Upper lobe of left lung (tissue), 6 donors: ENCODE data around the gene TTC9B. TPM values are rescaled to one million over a fixed set of nuclear protein-coding genes. Genes with fewer than 3 reads are reported as not detected.
A peak's percentile ranks its signal among the peaks of the same experiment; 100 is the strongest.

Source experiments
- ATAC-seq, 2 donors: fragments of 200-7000 bp; cut with Tn5 transposase; one replicate each; pipeline ENCODE4 v1.9.1; 2022; ENCODE audit warnings: mild to moderate bottlenecking in 2 of 2, moderate library complexity in 2 of 2; ENCODE audit not compliant: low FRiP score in 2 of 2
- DNase-seq, 2 donors: peaks; one replicate each; pipeline ENCODE4 v3.0.0-alpha.2; 2019 to 2020
- H3K27ac ChIP-seq, 4 donors: fragments of 200-600 bp; sonication (generic); one replicate each; pipeline ENCODE4 v1.5.1; 2016 to 2019
- H3K27me3 ChIP-seq, 4 donors: fragments of 200-600 bp; sonication (generic); one replicate each; pipeline ENCODE4 v1.5.1; 2017 to 2019
- H3K36me3 ChIP-seq, 4 donors: fragments of 200-600 bp; sonication (generic); one replicate each; pipeline ENCODE4 v1.5.1; 2016 to 2019
- H3K4me1 ChIP-seq, 4 donors: fragments of 200-600 bp; sonication (generic); one replicate each; pipeline ENCODE4 v1.5.1; 2018 to 2019
- H3K4me3 ChIP-seq, 4 donors: fragments of 200-600 bp; sonication (generic); one replicate each; pipeline ENCODE4 v1.5.1; 2017 to 2019; ENCODE audit warnings: mild to moderate bottlenecking in 2 of 4, moderate library complexity in 1 of 4
- H3K9me3 ChIP-seq, 4 donors: fragments of 200-600 bp; sonication (generic); one replicate each; pipeline ENCODE4 v1.5.1; 2018 to 2019
- CTCF ChIP-seq, 6 experiments: fragments of 450-650 bp in 4 of 6; fragments of 200-600 bp in 2 of 6; sonication (generic) in 2 of 6; IDR thresholded peaks; one replicate each; pipeline ENCODE4 v1.5.1; 2016 to 2019; ENCODE audit warnings: antibody characterized with exemption in 6 of 6
- EP300 ChIP-seq, 4 donors: sonication (generic); formaldehyde crosslinking; IDR thresholded peaks; one replicate each; pipeline ENCODE4 v1.5.1; 2017; ENCODE audit warnings: antibody characterized with exemption in 4 of 4, control low read depth in 2 of 4
- POLR2A ChIP-seq, 4 donors: fragments of 450-650 bp; IDR thresholded peaks; one replicate each; pipeline ENCODE4 v1.5.1; 2016 to 2017; ENCODE audit warnings: antibody characterized with exemption in 4 of 4, mild to moderate bottlenecking in 2 of 4
- POLR2AphosphoS5 ChIP-seq, 2 donors: sonication (generic); formaldehyde crosslinking; IDR thresholded peaks; one replicate each; pipeline ENCODE4 v1.5.1; 2017; ENCODE audit warnings: antibody characterized with exemption in 2 of 2
- WGBS, 2 donors: methylation state at CpG; one replicate each; pipeline ENCODE4 v1.1.5; 2017 to 2018; 5-methylcytosine and 5-hydroxymethylcytosine counted together
- total RNA-seq, 6 donors: library from RNA; depleted of rRNA in 4 of 6; stranded (reverse); fragments of >200 nt in 4 of 6; gene quantifications; one replicate each; pipeline versions ENCODE4 v1.1.0 to v1.2.1, GENCODE V29; 2016 to 2021
- donor health status: DM: no; HTN: no; CAD: no; lungs with moderate emphysema.
- donor health status: DM: no; HTN: yes; CAD: no; lungs with severe emphysema.

TTC9B gene
- total RNA-seq, 6 donors from 2014 or later: not detected

- ATAC-seq (no peak), DNase-seq (peak in 1 of 2 donors; percentile 42)
- H3K4me1 ChIP-seq: no peaks in the 10 kb centered on the region
- 92 to 95% methylated on average over 16 of the region's 16 CpGs for WGBS, 2 donors
- no peak overlapping the region for H3K4me3 ChIP-seq
- H3K36me3 ChIP-seq: peaks cover 6 to 63% (median 40%) of the 10 kb centered on the region in 4 donors
- no peak overlapping the region for H3K27ac ChIP-seq
- no peaks in the 10 kb centered on the region for H3K9me3 ChIP-seq
- TF ChIP-seq CTCF (IDR thresholded peaks at IDR 0.05) (no peak), POLR2A (IDR thresholded peaks at IDR 0.05) (no peak), EP300 (IDR thresholded peaks at IDR 0.05) (no peak), POLR2AphosphoS5 (IDR thresholded peaks at IDR 0.05) (no peak)
- H3K27me3 ChIP-seq: no peaks in the 10 kb centered on the region
These were observed 36.7 kb upstream of the TTC9B start for GRCh38 chr19:40254714-40255418.

- Histone ChIP-seq H3K4me3 (no peak overlapping the region), H3K36me3 (peaks cover 6 to 64% (median 40%) of the 10 kb centered on the region in 4 donors), H3K9me3 (no peaks in the 10 kb centered on the region), H3K27ac (no peak overlapping the region), H3K27me3 (no peaks in the 10 kb centered on the region), H3K4me1 (no peaks in the 10 kb centered on the region)
- WGBS, 2 donors: 85 to 92% methylated on average over 8 of the region's 8 CpGs
- TF ChIP-seq CTCF (IDR thresholded peaks at IDR 0.05): no peak
- no peak for TF ChIP-seq EP300 (IDR thresholded peaks at IDR 0.05)
- no peak for TF ChIP-seq POLR2A (IDR thresholded peaks at IDR 0.05)
- TF ChIP-seq POLR2AphosphoS5 (IDR thresholded peaks at IDR 0.05): no peak
- no peak for DNase-seq
- ATAC-seq: no peak
These were observed 35.5 kb upstream of the TTC9B start for GRCh38 chr19:40253611-40254092.

- H3K36me3 ChIP-seq: peaks cover 6 to 64% (median 40%) of the 10 kb centered on the region in 4 donors
- H3K4me3 ChIP-seq: no peak overlapping the region
- peaks cover 0 to 7% (median 0%) of the 10 kb centered on the region in 4 donors for H3K4me1 ChIP-seq
- no peak overlapping the region for H3K27ac ChIP-seq
- ATAC-seq (no peak), DNase-seq (no peak)
- no peaks in the 10 kb centered on the region for H3K27me3 ChIP-seq
- 90 to 94% methylated on average over 7 of the region's 7 CpGs for WGBS, 2 donors
- TF ChIP-seq POLR2A (IDR thresholded peaks at IDR 0.05): no peak
- TF ChIP-seq CTCF (IDR thresholded peaks at IDR 0.05): no peak
- TF ChIP-seq POLR2AphosphoS5 (IDR thresholded peaks at IDR 0.05): no peak
- TF ChIP-seq EP300 (IDR thresholded peaks at IDR 0.05): no peak
- H3K9me3 ChIP-seq: no peaks in the 10 kb centered on the region
These were observed 34.2 kb upstream of the TTC9B start for GRCh38 chr19:40252395-40252794.

- WGBS, 2 donors: 79 to 96% methylated on average over 2 to 4 of the region's 4 CpGs
- Histone ChIP-seq H3K36me3 (peaks cover 6 to 64% (median 38%) of the 10 kb centered on the region in 4 donors), H3K4me1 (peaks cover 0 to 9% (median 1%) of the 10 kb centered on the region in 4 donors), H3K4me3 (no peak overlapping the region), H3K9me3 (no peaks in the 10 kb centered on the region), H3K27ac (no peak overlapping the region), H3K27me3 (no peaks in the 10 kb centered on the region)
- DNase-seq (peak in 1 of 2 donors; percentile 19), ATAC-seq (no peak)
- TF ChIP-seq POLR2A (IDR thresholded peaks at IDR 0.05) (no peak), EP300 (IDR thresholded peaks at IDR 0.05) (no peak), POLR2AphosphoS5 (IDR thresholded peaks at IDR 0.05) (no peak), CTCF (IDR thresholded peaks at IDR 0.05) (no peak)
These were observed 33.8 kb upstream of the TTC9B start for GRCh38 chr19:40251991-40252390.

GRCh38 chr19:40251244-40251643 is 33.1 kb upstream of the TTC9B start:
- no peaks in the 10 kb centered on the region for H3K27me3 ChIP-seq
- ATAC-seq: no peak
- H3K36me3 ChIP-seq: peaks cover 6 to 57% (median 31%) of the 10 kb centered on the region in 4 donors
- DNase-seq: no peak
- TF ChIP-seq POLR2A (IDR thresholded peaks at IDR 0.05) (no peak), EP300 (IDR thresholded peaks at IDR 0.05) (no peak), CTCF (IDR thresholded peaks at IDR 0.05) (no peak), POLR2AphosphoS5 (IDR thresholded peaks at IDR 0.05) (no peak)
- H3K27ac ChIP-seq: no peak overlapping the region
- H3K9me3 ChIP-seq: no peaks in the 10 kb centered on the region
- no peak overlapping the region for H3K4me3 ChIP-seq
- peaks cover 0 to 14% (median 2%) of the 10 kb centered on the region in 4 donors for H3K4me1 ChIP-seq
